NB4 (cell line): ENCODE results near the gene PTCD1.

ENCODE experiments used
- CTCF ChIP-seq: IDR thresholded peaks from one replicate; pipeline ENCODE4 v1.5.1; 2012; ENCODE audit warnings: low read depth, low read length
- POLR2A ChIP-seq: IDR thresholded peaks from 2 replicates; pipeline ENCODE4 v1.6.1; 2011; ENCODE audit warnings: mild to moderate bottlenecking; ENCODE audit not compliant: insufficient read length; ENCODE audit errors: extremely low read depth

- TF ChIP-seq CTCF = no peak
- peak; percentile 12 for TF ChIP-seq POLR2A
Observed at GRCh38 chr7:99398891-99399445, 39.6 kb downstream of the PTCD1 start.
